H1 (cell line): Measurements from ENCODE around the gene CCNY.

ENCODE experiments used
- BACH1 ChIP-seq: IDR thresholded peaks from 2 replicates; pipeline ENCODE4 v1.6.1; 2012; ENCODE audit warnings: low read length, improper control_type of control experiment
- CTCF ChIP-seq, 3 experiments: IDR thresholded peaks; 1 replicate in 2 of 3; 2 replicates in 1 of 3; pipeline versions ENCODE4 v1.5.1 to v1.6.1; 2011; ENCODE audit warnings: low read length in 3 of 3, mild to moderate bottlenecking in 3 of 3, inconsistent platforms in 2 of 3, low read depth in 1 of 3, moderate library complexity in 1 of 3; ENCODE audit not compliant: insufficient read depth in 1 of 3; ENCODE audit errors: control extremely low read depth in 1 of 3
- EZH2 ChIP-seq: fragments of 200-600 bp; sonication (generic); IDR thresholded peaks from 2 replicates; pipeline ENCODE4 v1.7.1; 2012; ENCODE audit warnings: low read depth, mild to moderate bottlenecking, moderate library complexity, low read length, inconsistent platforms; ENCODE audit not compliant: severe bottlenecking
- NANOG ChIP-seq: IDR thresholded peaks from 2 replicates; pipeline ENCODE4 v1.6.1; 2011; ENCODE audit warnings: low read length, low read depth, mild to moderate bottlenecking, inconsistent platforms; ENCODE audit not compliant: insufficient read depth, poor library complexity, severe bottlenecking
- PHF8 ChIP-seq: fragments of 200-600 bp; sonication (generic); conservative IDR thresholded peaks from 2 replicates; pipeline ENCODE4 v1.7.1; 2012; ENCODE audit warnings: low read depth, mild to moderate bottlenecking, inconsistent platforms, low read length, moderate library complexity
- SIN3A ChIP-seq, 2 experiments: IDR thresholded peaks in 1 of 2; conservative IDR thresholded peaks in 1 of 2; 2 replicates each; pipeline ENCODE4 v1.6.1; 2011 to 2012; ENCODE audit warnings: low read length in 2 of 2, improper control_type of control experiment in 1 of 2, low read depth in 1 of 2, mild to moderate bottlenecking in 1 of 2

DNA sequence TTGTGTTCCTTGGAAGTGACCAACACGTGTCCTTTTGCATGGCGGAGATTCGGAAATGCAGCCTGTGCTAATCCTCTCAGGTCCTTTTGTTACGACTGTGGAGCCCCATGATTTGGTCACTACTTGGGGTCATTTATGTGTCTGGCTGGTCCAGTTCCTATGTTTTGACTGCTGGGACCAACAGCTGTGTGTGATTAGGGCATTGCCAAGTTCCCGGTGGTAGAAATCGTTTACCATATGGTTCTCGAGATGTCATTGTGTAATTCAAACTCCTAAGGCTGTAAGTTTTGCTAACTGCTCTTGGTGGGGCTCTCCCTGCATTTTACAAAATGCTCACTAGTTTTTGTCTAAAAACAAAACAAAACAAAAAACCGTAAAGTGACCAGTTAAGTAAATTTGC, 62.0 kb downstream of the CCNY start:
- TF ChIP-seq EZH2 (no peak), CTCF (IDR thresholded peaks at IDR 0.05; ENCODE audit: control extremely low read depth in 1 of 3, insufficient read depth in 1 of 3, low read depth in 1 of 3, low read length in 3 of 3) (no peak), NANOG (no peak), BACH1 (no peak), PHF8 (no peak), SIN3A (conservative IDR thresholded peaks at IDR 0.05 in 1 of 2, IDR thresholded peaks at IDR 0.05 in 1 of 2; ENCODE audit: low read depth in 1 of 2, low read length in 2 of 2) (no peak)
